OCI-M2 (cell line): ENCODE data around the gene RPRD2.
"Not testable (repeated sequence)": the region's sequence is repeated elsewhere in the genome, so short reads cannot be mapped to it uniquely, and the experiment has no call there.

ENCODE experiments used
- DNase-seq: peaks from one replicate; lab custom pipeline; 2025; ENCODE audit not compliant: unreplicated experiment; lab: John Stamatoyannopoulos, UW

RPRD2 gene

DNA sequence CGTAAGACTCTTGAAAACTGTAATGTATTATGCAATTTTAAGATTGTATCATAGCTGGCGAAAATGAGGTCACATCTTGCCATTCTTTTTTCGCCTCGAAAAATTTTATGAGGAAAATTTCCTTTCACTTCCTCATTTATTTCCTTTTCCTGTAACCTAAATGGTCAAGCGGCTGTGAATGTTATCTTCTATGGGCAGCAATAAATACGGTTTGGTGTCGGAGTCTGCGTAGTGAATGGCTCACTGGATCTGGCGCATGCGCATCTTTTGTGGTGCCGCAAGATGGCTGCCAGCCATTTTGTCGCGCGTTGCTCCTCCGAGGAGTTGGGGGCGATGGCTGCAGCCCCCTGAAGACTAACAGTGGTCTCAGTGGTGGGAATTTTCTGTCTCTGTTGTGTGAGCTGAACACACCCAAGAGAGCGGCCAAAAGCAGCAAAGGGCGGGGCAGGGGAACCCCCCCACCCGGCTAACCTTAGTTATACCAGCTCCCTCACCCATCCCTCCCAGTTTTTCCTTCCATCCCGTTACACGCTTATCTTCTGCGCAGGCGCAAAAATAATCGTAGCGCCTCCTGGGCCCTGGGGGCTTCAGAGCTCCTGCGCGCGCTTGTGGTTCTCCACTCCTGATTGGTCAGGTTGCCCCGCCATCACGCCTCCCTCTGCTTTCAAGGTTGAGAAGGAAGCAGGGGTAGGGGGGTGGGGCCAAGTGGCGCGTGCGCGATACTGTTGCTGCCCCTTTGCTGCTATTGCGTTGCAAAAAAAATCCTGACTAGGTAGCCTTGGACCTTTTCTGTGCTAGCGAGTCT lies at the start of gene RPRD2:
TSS of gene RPRD2 (plus strand) at position 722 of the 805 bp plus-strand sequence. CDS start 568 bp downstream, outside the sequence.
- peak; percentile 94 for DNase-seq

DNA sequence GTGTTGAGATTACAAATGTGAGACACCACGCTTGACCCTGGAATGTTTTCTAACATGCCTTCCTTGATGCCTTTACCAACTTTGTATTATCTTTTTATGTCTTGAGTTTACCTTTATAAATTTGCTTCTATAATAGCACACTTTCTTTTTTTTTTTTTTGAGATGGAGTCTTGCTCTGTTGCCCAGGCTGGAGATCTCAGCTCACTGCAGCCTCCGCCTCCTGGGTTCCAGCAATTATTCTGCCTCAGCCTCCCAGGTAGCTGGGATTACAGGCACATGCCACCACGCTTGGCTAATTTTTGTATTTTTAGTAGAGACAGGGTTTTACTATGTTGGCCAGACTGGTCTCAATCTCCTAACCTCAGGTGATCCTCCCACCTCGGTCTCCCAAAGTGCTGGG lies 49.3 kb upstream of the RPRD2 start:
- DNase-seq, result not testable (repeated sequence)

DNA sequence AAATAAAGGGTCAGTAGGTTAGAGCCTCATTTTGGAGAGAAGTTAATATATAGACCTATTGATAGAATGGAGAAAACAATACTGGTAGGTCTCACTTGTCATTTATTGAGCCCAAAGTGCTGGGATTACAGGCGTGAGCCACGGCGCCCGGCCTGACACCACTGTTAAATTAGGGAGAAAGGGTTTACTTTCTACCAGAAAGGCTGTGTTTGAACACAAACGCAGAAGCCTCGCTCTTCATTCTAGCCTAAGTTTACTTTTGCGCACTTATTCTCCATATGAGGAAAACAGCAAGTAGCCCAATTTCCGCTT lies 43.3 kb upstream of the RPRD2 start:
- DNase-seq, result no peak

DNA sequence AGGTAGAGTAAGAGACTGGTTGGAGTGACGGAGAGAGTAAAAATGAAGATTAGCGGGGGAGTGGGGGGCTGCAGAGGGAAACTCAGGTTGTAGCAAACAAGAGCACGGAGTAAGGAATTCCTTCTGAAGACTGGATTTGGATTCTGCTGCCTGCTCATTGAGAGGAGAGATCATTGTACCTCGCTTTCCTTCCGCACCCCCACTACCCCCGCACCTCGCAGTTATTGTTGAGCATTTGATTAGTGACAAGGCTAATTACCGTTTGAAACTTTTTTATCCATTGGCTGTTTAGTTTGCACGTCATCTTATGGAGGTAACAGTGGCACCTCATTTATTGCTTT lies 42.2 kb upstream of the RPRD2 start:
- no peak for DNase-seq

DNA sequence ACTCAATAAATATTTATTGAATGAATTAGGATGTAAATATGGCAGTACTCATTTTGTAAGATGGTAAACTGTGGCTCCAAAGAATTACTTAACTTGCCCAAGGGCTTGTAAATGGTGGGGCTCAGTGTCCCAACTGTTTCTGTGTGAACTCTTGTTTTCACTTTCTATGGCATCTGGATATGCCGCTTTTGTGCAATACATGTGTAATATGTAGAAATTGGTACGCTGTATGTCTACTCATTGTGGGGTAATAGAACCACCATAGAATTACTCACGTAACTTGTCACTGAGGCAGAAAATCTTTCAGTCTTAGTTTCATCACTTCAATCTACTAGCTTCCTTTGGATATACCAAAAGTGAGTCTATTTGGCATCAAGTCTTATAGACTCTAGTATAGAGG lies 41.6 kb upstream of the RPRD2 start:
- no peak for DNase-seq

DNA sequence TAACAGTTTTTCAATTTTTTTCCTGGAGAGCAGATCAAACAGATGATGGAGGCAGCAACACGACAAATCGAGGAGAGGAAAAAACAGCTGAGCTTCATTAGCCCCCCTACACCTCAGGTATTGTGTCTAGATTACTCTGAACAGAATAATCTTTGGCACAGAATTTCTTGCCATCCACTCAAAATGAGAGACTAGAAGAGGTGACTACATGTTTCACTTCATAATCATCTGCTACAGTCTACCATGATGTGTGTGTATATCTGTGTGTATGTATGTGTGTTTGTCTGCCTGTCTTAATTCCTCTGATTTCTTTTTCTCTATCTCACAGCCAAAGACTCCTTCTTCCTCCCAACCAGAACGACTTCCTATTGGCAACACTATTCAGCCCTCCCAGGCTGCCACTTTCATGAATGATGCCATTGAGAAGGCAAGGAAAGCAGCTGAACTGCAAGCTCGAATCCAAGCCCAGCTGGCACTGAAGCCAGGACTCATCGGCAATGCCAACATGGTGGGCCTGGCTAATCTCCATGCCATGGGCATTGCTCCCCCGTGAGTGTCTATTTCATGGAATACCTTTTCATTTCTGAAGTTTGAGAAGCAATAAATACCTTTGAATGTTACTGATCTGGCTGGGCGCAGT lies 31.2 kb upstream of the RPRD2 start:
- no peak for DNase-seq

DNA sequence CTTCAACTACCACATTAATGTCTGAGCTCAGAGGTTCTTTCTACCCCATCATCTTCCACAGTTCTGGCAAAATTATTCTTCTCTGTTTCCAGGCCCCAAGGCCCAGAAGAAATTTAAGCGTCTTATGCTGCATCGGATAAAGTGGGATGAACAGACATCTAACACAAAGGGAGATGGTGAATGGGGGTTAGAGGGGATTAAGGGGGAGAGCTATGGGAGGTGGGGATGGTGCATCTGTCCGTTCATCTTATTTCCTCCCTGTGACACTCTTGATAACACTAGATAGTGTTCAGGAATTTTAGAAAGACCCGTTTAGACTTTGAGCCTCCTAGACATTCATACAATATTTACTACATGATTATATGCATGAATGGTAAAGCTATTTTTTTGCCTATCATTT lies 17.6 kb upstream of the RPRD2 start:
- DNase-seq, result no peak

DNA sequence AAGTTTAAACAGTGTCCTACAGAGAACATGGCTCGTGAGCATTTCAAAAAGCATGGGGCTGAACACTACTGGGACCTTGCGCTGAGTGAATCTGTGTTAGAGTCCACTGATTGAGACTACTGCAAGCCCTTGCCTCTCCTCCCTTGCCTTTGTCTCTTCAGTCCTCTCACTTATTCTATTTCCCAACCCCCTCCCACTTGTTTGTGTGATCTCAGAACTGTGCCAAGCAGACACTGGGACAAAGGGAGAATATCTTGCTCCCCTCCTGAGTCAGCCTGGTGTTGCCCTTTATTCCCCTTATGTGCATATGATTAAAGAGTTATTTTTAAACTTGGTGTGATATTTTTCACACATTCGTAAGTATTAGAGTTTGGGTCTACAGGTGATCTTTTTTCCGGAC lies 11.1 kb upstream of the RPRD2 start:
- DNase-seq, result no peak

DNA sequence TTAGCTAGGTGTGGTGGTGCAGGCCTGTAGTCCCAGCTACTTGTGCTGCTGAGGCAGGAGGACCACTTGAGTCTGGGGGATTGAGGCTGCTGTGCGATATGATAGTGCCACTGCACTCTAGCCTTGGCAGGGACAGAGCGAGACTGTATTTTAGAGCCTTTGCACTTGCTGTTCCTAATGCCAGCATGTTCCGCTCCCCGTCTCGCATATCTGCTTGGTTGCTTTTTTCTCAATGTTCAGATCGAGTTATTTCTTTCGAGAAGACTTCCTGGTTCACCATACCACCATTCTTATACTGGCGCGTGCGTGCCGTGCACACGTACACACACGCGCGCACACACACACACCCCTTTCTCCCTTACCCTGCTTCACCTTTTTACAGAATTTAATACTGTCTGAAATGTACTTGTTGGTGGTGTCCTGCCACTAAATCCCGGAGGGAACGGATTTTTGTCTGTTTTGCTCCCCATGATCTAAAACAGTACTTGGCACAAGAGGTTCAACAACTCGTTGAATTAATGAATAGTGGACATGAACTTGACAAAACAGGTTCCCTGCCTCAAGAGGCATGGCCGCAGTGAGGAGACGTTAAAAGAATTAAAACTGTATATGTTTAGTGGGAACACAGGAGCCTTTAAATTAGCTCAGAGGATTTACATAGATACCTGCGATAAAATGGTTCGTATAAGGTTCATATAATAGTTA lies 1.1 kb upstream of the RPRD2 start:
- no peak for DNase-seq

DNA sequence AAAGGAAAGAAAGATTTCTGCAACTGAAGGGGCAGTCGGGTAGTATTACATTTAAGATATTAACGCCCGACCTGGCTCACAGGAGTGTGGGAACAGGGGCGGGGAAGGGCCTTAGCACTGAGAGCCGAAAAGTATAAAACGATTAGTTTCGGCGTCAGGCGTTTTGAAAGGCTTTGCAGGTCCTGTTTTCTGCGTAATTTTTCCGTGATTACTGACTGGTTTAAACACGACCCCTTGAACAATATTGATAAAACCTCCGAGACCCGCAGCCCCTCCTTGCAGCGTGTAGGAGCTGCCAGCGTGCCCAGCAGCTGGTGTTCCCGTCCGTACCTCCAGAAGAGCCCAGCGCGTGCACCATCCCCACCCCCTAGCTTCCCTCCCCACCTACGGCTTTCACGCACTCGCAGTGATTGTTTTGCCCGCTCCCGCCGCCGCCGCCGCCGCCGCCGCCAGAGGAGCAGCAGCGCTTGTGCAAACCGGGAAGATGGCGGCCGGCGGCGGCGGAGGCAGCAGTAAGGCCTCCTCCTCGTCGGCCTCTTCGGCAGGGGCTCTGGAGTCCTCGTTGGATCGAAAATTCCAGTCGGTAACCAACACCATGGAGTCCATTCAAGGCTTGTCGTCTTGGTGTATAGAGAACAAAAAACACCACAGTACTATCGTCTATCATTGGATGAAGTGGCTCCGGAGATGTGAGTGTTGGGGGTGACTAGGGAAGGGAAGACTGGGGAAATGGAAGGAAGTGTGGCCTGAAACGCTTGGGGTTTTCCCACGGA lies 470 bp downstream of the RPRD2 start:
- DNase-seq, result no peak

DNA sequence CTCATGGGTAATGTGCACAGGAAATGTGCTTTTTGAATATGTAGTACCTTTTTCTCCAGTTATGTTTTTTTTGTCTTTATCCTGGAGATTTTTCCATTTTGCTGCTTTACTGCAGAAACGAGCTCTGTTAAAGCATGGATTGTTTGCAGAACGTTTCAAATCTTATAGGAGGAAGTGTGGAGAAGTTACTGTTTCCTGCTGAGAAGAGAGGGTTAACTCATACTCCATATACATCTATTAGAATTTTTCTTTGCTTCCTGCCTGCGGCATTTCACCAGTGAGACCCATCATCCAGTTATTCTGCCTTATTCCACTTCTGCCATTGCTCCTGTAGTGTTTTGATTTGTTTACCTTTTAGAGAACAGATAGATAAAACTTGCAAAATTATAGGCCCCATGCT lies 2.0 kb downstream of the RPRD2 start:
- no peak for DNase-seq

DNA sequence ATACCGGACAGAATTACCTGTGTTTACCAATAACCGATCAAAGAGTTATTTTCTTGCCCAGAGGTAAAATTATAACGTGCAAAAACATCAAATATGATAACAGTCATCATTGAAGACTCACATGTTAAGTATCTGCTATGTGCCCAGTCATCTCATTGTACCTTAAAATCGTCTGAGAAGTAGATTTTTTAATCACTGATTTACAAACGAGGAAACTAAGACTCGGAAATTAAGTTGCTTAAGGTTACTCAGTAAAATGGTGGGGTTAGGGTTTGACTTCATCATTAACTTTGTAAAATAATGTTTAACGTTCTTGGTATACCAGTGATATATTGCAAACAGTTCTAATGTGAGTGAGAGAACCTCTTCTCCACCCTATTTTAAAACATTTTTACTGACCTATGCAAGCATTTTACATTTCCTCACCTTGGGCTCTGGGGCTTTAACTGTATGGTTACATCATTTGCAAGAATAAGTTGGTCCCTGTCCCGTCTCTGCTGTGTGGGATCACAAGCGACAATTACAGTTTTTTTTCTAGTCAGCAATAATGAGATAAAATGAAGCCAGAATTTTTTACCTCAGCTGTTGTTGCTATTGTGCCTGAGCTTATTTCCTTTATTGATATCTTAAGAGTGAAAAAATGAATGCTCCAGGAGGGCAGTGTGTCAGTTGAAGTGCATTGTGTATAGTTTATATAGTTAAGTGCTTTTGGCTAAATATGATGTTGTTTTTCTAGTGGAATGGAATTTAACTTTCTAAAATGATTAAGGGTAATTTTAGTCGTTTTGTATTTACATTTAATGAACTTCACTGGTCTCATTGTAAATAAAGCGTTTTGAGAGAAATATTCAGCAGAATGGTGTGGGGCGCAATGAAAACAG lies 2.7 kb downstream of the RPRD2 start:
- DNase-seq, result no peak

DNA sequence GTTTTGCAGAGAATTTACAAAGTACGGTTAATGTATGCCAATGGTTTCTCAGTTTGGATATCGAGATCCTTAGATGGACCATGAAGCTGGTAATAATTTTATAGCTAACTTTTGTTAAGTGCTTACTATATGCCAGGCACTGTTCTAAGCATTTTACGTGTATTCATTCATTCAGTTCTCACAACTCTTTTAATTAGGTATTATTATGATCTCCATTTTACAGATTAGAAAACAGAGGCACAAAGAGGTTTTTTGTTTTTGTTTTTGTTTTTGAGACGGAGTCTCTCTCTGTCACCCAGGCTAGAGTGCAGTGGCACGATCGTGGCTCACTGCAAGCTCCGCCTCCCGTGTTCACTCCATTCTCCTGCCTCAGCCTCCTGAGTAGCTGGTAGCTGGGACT lies 7.2 kb downstream of the RPRD2 start:
- no peak for DNase-seq

DNA sequence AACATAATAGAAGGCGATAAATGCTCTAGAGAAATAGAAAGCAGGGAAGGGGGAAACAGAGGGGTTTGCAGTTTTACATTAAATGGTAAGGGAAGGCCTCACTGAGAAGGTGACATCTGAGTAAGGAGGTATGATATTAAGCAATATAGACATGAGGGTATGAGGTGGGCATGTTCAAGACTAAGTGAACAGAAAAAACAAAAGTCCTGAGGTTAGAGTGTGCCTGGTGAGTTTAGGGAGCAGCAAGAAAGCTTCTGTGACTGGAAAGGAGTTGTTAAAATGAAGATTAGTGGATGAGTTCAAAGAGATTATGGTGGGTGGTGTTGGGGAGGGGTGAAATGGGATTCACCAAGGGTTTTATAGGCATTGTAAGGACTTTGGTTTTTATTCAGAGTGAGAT lies 8.6 kb downstream of the RPRD2 start:
- DNase-seq, result no peak

DNA sequence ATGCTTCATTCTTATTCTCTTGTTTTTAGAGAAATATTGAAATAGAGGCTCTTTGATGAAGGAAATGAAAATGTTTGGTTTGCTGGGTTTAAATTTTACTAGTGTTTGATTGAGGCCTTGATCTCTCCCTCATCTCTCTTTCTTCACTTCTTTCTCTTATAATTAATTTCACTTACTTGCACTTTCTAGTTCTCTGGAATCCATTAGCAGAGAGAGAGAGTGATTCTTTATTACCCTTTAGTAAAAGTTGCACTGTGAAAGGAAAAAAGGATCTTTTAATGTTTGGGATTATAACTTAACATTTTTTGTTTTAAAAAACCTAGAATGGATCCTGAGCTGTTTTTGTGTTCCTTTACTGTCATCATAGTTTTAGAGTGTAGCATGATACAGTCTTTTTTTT lies 12.2 kb downstream of the RPRD2 start:
- no peak for DNase-seq

DNA sequence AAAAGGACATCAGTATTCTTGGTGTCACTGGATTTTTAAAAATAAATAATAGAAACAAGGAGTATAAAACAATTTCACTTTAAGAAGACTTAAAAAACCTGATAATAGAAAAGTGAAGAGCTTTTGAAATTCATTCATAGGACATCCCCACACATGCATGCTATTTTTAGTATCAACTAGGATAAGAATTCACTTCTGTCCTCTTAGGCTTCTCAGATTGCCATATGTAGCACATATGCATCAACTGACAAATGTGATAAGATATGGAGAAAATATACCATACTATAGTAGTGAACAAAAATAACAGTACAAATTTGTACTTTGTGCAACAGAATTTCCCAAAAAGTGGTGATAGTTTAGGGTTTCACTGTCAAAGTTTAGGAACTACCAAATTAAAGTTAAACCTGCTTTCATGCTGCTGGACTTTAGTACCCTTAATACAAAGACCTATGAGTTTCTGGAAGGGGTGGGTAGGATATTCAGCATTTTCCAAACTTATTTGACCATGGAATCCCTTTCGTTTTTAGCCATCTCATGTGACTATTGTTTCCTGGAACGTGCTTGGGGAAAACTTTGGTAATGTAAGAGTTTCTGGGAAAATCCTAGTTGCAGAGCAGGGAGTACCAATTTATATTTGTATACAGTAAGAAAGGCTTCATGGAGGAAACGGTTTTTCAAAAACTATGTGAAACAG lies 19.8 kb downstream of the RPRD2 start:
- no peak for DNase-seq

DNA sequence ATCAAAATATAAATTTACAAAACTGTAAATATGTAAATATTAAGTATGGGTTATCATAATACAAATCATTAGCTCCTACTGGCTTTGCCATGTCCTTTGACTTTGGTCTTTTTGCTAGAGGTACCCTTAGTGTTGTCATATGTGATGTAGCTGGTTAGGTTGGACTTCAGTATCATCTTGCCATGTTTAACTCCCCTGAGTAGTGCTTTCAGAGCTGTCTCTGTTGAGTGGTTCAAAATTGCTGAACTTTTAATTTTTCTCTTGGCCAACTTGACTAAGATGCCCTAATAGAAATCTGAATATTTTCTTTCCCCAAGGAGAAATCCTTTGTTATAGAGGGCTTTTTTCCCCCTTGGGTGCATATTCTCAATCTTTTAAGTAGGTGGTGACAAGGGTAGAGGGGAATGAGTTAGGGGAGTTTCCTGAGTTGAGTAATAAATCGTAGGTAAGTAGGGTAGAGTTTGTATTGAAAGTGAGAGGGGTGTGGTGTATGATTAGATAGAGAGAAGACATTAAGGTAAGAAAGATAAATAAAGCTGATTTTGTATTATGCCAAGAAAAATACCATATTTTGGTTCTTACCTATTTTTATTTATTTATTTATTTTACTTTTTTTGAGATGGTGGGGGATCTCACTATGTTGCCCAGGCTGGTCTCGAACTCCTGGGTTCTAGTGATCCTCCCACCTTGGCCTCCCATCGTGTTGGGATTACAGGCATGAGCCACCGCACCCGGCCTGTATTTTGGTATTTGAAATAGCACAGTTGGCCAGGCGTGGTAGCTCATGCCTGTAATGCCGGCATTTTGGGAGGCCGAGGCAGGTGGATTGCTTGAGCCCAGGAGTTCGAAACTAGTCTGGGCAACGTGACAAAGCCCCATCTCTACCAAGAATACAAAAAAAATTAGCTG lies 21.8 kb downstream of the RPRD2 start:
- no peak for DNase-seq

DNA sequence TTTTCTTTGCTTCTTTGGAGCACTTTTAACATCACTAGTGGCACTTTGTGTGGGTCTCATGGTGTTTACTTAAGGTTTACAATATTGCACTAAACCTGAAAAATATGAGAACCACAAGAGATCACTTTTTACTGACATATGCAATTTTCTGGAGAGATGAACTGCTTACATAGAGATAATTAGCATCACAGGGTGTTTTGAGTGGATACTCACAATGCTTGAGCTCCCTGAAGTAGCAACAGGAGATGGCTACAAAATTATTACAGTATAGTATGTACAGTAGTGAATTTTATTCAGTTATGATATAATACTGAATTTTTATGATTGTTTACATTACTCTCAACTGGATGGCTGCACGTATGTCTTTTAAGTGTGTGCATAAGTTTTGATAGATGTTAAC lies 22.6 kb downstream of the RPRD2 start:
- DNase-seq, result no peak

DNA sequence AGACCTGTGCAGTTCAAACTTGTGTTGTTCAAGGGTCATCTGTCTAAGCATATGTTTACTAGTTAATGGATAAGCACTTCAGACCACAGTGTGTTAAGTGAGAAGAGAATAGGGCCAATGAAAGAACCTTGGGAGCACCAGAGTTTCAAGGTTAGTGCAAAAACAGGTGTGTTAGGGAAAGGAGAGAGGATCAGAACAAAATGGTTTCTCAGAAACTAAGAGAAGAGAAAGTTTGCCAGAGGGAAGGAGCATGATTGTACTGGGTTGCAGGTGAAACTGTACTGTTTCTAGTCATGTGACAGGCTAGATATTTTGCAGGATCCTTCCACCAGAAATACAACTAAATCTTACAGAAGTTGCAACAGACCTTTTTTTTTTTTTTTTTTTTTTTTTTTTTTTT lies 23.3 kb downstream of the RPRD2 start:
- no peak for DNase-seq
